Muscle layer of colon (tissue), 2 donors: Measurements from ENCODE around the gene MFSD6.
"Not testable (repeated sequence)": the region's sequence is repeated elsewhere in the genome, so short reads cannot be mapped to it uniquely, and the experiment has no call there.

Experiments
- H3K27ac ChIP-seq: one replicate; pipeline ENCODE4 v1.7.0; 2013; ENCODE audit warnings: low read depth, mild to moderate bottlenecking, low read length, moderate library complexity
- H3K27me3 ChIP-seq, 2 donors: one replicate each; pipeline ENCODE4 v1.7.0; 2013; ENCODE audit warnings: low read length in 2 of 2, mild to moderate bottlenecking in 2 of 2; ENCODE audit not compliant: insufficient read depth in 2 of 2, control insufficient read depth in 1 of 2
- H3K36me3 ChIP-seq: one replicate; pipeline ENCODE4 v1.7.0; 2013; ENCODE audit warnings: mild to moderate bottlenecking, low read length; ENCODE audit not compliant: insufficient read depth
- H3K4me1 ChIP-seq: one replicate; pipeline ENCODE4 v1.7.0; 2013; ENCODE audit warnings: mild to moderate bottlenecking, low read length; ENCODE audit not compliant: insufficient read depth
- H3K4me3 ChIP-seq, 2 donors: one replicate each; pipeline ENCODE4 v1.7.0; 2013; ENCODE audit warnings: low read length in 2 of 2, low read depth in 1 of 2, mild to moderate bottlenecking in 1 of 2, moderate library complexity in 1 of 2
- H3K9ac ChIP-seq: one replicate; pipeline ENCODE4 v1.7.0; 2013; ENCODE audit warnings: low read length
- H3K9me3 ChIP-seq: one replicate; pipeline ENCODE4 v1.7.0; 2013; ENCODE audit warnings: mild to moderate bottlenecking, low read length
- donor health status: abdominal sarcoma.
- donor health status: Adenocarcinoma of cecum.

MFSD6 gene

GRCh38 chr2:190425221-190425866, 17.2 kb downstream of the MFSD6 start:
- H3K9me3 ChIP-seq = no peaks in the 10 kb centered on the region
- H3K4me3 ChIP-seq = no peak overlapping the region
- H3K9ac ChIP-seq = no peak overlapping the region
- H3K27ac ChIP-seq = no peak overlapping the region
- H3K4me1 ChIP-seq = peaks cover 4% of the 10 kb centered on the region
- H3K36me3 ChIP-seq = no peaks in the 10 kb centered on the region
- H3K27me3 ChIP-seq = no peaks in the 10 kb centered on the region

DNA sequence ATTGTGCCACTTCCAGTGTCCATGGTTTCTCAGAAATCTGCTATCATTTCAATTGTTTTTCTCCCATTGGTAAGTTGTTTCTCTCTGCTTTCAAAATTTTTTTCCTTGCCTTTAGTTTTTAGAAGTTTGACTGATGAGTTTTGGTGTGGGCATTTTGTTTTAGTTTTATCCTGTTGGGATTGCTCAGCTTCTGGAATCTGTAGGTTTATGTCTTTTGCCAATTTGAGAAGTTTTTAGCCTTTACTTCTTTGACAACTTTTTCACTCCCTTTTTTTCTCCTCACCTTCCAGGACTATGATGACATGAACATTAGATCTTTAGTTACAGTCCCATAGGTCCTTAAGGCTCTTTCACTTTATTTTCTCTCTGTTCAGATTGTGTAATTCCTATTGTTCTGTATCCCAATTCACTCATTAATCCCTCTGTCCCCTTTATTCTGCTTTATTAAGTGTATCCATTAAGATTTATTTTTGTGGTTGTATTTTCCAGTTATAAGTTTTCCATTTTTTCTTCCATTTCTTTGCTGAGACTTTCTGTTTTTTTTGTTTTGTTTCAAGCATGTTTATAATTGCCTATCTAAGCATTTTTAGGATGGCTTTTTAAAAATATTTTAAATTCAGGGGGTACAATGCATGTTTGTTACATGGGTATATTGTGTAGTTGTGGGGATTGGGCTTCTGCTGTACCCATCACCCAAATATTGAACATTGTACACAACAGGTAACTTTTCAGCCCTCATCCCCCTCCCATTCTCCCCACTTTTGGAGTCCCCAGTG, 17.9 kb downstream of the MFSD6 start:
- no peaks in the 10 kb centered on the region for H3K36me3 ChIP-seq
- no peak overlapping the region for H3K4me3 ChIP-seq
- H3K27ac ChIP-seq = no peak overlapping the region
- H3K9me3 ChIP-seq = no peaks in the 10 kb centered on the region
- no peaks in the 10 kb centered on the region for H3K27me3 ChIP-seq
- H3K9ac ChIP-seq = no peak overlapping the region
- H3K4me1 ChIP-seq = no peaks in the 10 kb centered on the region

- H3K4me1 ChIP-seq, H3K36me3 ChIP-seq, H3K27me3 ChIP-seq, H3K27ac ChIP-seq, H3K9ac ChIP-seq, H3K4me3 ChIP-seq, H3K9me3 ChIP-seq: not testable (repeated sequence)
These were observed 22.7 kb downstream of the MFSD6 start for GRCh38 chr2:190430866-190431265.

- Histone ChIP-seq H3K27me3 (no peaks in the 10 kb centered on the region), H3K27ac (no peak overlapping the region), H3K9ac (no peak overlapping the region), H3K4me1 (peaks cover 4% of the 10 kb centered on the region), H3K36me3 (peaks cover 10% of the 10 kb centered on the region), H3K9me3 (no peaks in the 10 kb centered on the region), H3K4me3 (no peak overlapping the region)
These were observed 23.8 kb downstream of the MFSD6 start for GRCh38 chr2:190431907-190432306.

DNA sequence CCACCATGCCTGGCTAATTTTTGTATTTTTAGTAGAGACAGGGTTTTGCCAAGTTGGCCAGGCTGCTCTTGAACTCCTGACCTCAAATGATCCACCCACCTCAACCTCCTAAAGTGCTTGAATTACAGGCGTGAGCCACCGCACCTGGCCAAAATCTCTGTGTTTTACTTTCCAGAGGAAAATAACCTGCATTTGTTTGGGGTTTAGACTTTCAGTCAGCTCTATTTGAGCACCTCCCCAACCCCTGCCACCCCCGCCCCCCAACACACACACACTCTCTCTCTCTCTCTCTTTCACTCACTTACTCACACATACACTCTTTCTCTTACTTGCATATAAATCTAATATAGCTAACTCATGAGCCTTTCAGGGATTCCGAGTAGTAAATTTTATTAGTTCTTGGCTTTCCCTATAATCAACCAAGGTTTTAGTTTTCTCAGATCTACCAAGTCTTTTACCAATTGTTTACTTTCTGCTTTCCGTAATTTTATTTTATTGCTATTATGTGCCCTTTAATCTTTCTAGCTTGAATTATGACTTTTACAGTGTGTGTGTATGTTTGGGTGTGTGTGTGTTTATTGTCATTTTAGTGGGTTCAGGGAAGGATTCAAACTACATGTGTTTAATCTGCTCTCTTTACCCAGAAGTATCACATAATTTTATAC, 24.5 kb downstream of the MFSD6 start:
- Histone ChIP-seq H3K27ac (no peak overlapping the region), H3K9me3 (no peaks in the 10 kb centered on the region), H3K36me3 (peaks cover 18% of the 10 kb centered on the region), H3K27me3 (no peaks in the 10 kb centered on the region), H3K4me1 (peaks cover 4% of the 10 kb centered on the region), H3K9ac (no peak overlapping the region), H3K4me3 (no peak overlapping the region)

- no peaks in the 10 kb centered on the region for H3K9me3 ChIP-seq
- H3K4me1 ChIP-seq = peaks cover 4% of the 10 kb centered on the region
- no peak overlapping the region for H3K9ac ChIP-seq
- peaks cover 18% of the 10 kb centered on the region for H3K36me3 ChIP-seq
- H3K27me3 ChIP-seq = no peaks in the 10 kb centered on the region
- no peak overlapping the region for H3K27ac ChIP-seq
- no peak overlapping the region for H3K4me3 ChIP-seq
These were observed 27.0 kb downstream of the MFSD6 start for GRCh38 chr2:190435031-190435670.

- Histone ChIP-seq H3K4me3 (no peak overlapping the region), H3K9ac (no peak overlapping the region), H3K36me3 (peaks cover 18% of the 10 kb centered on the region), H3K27me3 (no peaks in the 10 kb centered on the region), H3K4me1 (peaks cover 4% of the 10 kb centered on the region), H3K9me3 (no peaks in the 10 kb centered on the region), H3K27ac (no peak overlapping the region)
These were observed 28.4 kb downstream of the MFSD6 start for GRCh38 chr2:190436557-190436956.

GRCh38 chr2:190440113-190440512, 32.0 kb downstream of the MFSD6 start:
- Histone ChIP-seq H3K9me3 (no peaks in the 10 kb centered on the region), H3K27me3 (no peaks in the 10 kb centered on the region), H3K27ac (no peak overlapping the region), H3K4me3 (no peak overlapping the region), H3K9ac (no peak overlapping the region), H3K36me3 (peaks cover 18% of the 10 kb centered on the region), H3K4me1 (peaks cover 31% of the 10 kb centered on the region)

- no peaks in the 10 kb centered on the region for H3K27me3 ChIP-seq
- no peak overlapping the region for H3K27ac ChIP-seq
- H3K36me3 ChIP-seq = peaks cover 12% of the 10 kb centered on the region
- H3K9me3 ChIP-seq = no peaks in the 10 kb centered on the region
- H3K9ac ChIP-seq = no peak overlapping the region
- peaks cover 34% of the 10 kb centered on the region for H3K4me1 ChIP-seq
- H3K4me3 ChIP-seq = no peak overlapping the region
These were observed 33.4 kb downstream of the MFSD6 start for GRCh38 chr2:190441564-190441963.

DNA sequence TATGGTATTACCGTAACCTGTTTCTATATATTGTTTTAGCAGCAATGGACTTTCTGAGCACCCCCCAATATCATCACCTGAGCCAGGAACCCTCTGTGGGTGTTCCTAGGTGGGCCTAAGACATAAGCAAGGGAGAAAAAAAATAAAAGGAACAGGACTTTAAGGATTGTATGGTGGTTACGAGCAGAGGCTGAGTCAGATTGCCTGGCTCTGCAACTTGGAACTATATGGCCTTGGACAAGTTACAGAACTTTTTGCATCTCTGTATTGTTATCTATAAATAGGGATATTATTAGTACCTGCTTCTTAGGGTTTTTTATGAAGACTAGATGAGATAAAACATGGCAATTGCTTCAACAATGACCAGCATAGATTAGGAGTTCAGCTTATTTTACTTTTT, 34.9 kb downstream of the MFSD6 start:
- Histone ChIP-seq H3K27ac (no peak overlapping the region), H3K27me3 (no peaks in the 10 kb centered on the region), H3K4me3 (no peak overlapping the region), H3K4me1 (peaks cover 38% of the 10 kb centered on the region), H3K36me3 (no peaks in the 10 kb centered on the region), H3K9ac (no peak overlapping the region), H3K9me3 (no peaks in the 10 kb centered on the region)

GRCh38 chr2:190443778-190444481, 35.8 kb downstream of the MFSD6 start:
- Histone ChIP-seq H3K9ac (no peak overlapping the region), H3K4me1 (peaks cover 38% of the 10 kb centered on the region), H3K27me3 (no peaks in the 10 kb centered on the region), H3K27ac (no peak overlapping the region), H3K36me3 (no peaks in the 10 kb centered on the region), H3K4me3 (no peak overlapping the region), H3K9me3 (no peaks in the 10 kb centered on the region)
